ENCODE results near the gene KLF5.

KLF5 gene

GRCh38 chr13:73058064-73058313, 816 bp upstream of the KLF5 start:
- no peaks in the 10 kb centered on the region for H3K4me1 ChIP-seq (ENCODE audit: control insufficient read depth, insufficient read depth, low read length)

GRCh38 chr13:73058432-73058735, 421 bp upstream of the KLF5 start:
- H3K36me3 ChIP-seq (ENCODE audit: control insufficient read depth in 2 of 2, insufficient read depth in 1 of 2, low read length in 2 of 2): peaks cover 0 to 14% of the 10 kb centered on the region in 2 experiments; a peak in 1 of 3 replicates
- POLR2A ChIA-PET: interaction anchor here (0.6 to 2.8 kb wide), 11 partner anchors 9 to 330 kb away, joined by 3 to 17 read pairs (median 3); partner anchors contain the start of gene BORA
- H3K9me3 ChIP-seq (ENCODE audit: control insufficient read depth, insufficient read depth, low read depth, low read length): no peaks in the 10 kb centered on the region
- CTCF ChIA-PET: interaction anchor here (1.2 kb wide), 1 partner anchor 249 kb away, joined by 5 read pairs; no protein-coding TSS in a partner anchor
- H3K27ac ChIP-seq (ENCODE audit: extremely low read depth, low read depth, low read length): no peak overlapping the region; the same call in 1 of the 2 replicates
- peak overlapping the region; percentile 34 for H3K4me3 ChIP-seq (ENCODE audit: low read depth, low read length)
- no peaks in the 10 kb centered on the region for H3K4me1 ChIP-seq (ENCODE audit: control insufficient read depth, insufficient read depth, low read length)
- no peak for TF ChIP-seq KLF1 (tag by site-specific recombination; IDR thresholded peaks at IDR 0.05)
- no peak for TF ChIP-seq ZNF843 (tag by site-specific recombination; IDR thresholded peaks at IDR 0.05)
- TF ChIP-seq, protein P1, sequence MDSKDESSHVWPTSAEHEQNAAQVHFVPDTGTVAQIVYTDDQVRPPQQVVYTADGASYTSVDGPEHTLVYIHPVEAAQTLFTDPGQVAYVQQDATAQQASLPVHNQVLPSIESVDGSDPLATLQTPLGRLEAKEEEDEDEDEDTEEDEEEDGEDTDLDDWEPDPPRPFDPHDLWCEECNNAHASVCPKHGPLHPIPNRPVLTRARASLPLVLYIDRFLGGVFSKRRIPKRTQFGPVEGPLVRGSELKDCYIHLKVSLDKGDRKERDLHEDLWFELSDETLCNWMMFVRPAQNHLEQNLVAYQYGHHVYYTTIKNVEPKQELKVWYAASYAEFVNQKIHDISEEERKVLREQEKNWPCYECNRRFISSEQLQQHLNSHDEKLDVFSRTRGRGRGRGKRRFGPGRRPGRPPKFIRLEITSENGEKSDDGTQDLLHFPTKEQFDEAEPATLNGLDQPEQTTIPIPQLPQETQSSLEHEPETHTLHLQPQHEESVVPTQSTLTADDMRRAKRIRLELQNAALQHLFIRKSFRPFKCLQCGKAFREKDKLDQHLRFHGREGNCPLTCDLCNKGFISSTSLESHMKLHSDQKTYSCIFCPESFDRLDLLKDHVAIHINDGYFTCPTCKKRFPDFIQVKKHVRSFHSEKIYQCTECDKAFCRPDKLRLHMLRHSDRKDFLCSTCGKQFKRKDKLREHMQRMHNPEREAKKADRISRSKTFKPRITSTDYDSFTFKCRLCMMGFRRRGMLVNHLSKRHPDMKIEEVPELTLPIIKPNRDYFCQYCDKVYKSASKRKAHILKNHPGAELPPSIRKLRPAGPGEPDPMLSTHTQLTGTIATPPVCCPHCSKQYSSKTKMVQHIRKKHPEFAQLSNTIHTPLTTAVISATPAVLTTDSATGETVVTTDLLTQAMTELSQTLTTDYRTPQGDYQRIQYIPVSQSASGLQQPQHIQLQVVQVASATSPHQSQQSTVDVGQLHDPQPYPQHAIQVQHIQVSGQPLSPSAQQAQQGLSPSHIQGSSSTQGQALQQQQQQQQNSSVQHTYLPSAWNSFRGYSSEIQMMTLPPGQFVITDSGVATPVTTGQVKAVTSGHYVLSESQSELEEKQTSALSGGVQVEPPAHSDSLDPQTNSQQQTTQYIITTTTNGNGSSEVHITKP (tag by site-specific recombination; IDR thresholded peaks at IDR 0.05): peak; percentile 59
- TF ChIP-seq ZNF366 (tag by site-specific recombination; conservative IDR thresholded peaks at IDR 0.05): 0 out of 2 replicates have a peak, but pooled peaks have one; percentile 25
- no peak for TF ChIP-seq ZNF623 (tag by site-specific recombination; IDR thresholded peaks at IDR 0.05)
- TF ChIP-seq IKZF3 (tag by site-specific recombination; IDR thresholded peaks at IDR 0.05): peak; percentile 62
- peak; percentile 52 for TF ChIP-seq SETDB1 (IDR thresholded peaks at IDR 0.05; ENCODE audit: insufficient read length, low read length)
- TF ChIP-seq EGR2 (tag by site-specific recombination; IDR thresholded peaks at IDR 0.05; ENCODE audit: low read depth): peak; percentile 22; the same call in 1 of the 2 replicates
- TF ChIP-seq ZBTB1 (tag by site-specific recombination; IDR thresholded peaks at IDR 0.05): no peak
- TF ChIP-seq, protein P2, sequence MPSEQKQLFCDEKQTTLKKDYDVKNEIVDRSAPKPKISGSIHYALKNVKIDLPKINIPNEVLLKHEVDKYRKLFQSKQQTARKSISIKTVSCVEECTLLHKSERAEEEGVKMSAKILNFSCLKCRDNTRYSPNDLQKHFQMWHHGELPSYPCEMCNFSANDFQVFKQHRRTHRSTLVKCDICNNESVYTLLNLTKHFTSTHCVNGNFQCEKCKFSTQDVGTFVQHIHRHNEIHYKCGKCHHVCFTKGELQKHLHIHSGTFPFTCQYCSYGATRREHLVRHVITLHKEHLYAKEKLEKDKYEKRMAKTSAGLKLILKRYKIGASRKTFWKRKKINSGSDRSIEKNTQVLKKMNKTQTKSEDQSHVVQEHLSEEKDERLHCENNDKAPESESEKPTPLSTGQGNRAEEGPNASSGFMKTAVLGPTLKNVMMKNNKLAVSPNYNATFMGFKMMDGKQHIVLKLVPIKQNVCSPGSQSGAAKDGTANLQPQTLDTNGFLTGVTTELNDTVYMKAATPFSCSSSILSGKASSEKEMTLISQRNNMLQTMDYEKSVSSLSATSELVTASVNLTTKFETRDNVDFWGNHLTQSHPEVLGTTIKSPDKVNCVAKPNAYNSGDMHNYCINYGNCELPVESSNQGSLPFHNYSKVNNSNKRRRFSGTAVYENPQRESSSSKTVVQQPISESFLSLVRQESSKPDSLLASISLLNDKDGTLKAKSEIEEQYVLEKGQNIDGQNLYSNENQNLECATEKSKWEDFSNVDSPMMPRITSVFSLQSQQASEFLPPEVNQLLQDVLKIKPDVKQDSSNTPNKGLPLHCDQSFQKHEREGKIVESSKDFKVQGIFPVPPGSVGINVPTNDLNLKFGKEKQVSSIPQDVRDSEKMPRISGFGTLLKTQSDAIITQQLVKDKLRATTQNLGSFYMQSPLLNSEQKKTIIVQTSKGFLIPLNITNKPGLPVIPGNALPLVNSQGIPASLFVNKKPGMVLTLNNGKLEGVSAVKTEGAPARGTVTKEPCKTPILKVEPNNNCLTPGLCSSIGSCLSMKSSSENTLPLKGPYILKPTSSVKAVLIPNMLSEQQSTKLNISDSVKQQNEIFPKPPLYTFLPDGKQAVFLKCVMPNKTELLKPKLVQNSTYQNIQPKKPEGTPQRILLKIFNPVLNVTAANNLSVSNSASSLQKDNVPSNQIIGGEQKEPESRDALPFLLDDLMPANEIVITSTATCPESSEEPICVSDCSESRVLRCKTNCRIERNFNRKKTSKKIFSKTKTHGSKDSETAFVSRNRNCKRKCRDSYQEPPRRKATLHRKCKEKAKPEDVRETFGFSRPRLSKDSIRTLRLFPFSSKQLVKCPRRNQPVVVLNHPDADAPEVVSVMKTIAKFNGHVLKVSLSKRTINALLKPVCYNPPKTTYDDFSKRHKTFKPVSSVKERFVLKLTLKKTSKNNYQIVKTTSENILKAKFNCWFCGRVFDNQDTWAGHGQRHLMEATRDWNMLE (tag by site-specific recombination; conservative IDR thresholded peaks at IDR 0.05; ENCODE audit: low read depth): no peak
- TF ChIP-seq ZNF335 (tag by site-specific recombination; conservative IDR thresholded peaks at IDR 0.05): 0 out of 2 replicates have a peak, but pooled peaks have one; percentile 48
- TF ChIP-seq PRDM1 (tag by site-specific recombination; IDR thresholded peaks at IDR 0.05): no peak
- no peak for TF ChIP-seq ZNF626 (tag by site-specific recombination; IDR thresholded peaks at IDR 0.05)
- TF ChIP-seq, protein P3, sequence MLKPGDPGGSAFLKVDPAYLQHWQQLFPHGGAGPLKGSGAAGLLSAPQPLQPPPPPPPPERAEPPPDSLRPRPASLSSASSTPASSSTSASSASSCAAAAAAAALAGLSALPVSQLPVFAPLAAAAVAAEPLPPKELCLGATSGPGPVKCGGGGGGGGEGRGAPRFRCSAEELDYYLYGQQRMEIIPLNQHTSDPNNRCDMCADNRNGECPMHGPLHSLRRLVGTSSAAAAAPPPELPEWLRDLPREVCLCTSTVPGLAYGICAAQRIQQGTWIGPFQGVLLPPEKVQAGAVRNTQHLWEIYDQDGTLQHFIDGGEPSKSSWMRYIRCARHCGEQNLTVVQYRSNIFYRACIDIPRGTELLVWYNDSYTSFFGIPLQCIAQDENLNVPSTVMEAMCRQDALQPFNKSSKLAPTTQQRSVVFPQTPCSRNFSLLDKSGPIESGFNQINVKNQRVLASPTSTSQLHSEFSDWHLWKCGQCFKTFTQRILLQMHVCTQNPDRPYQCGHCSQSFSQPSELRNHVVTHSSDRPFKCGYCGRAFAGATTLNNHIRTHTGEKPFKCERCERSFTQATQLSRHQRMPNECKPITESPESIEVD (tag by site-specific recombination; IDR thresholded peaks at IDR 0.05): 0 out of 2 replicates have a peak, but pooled peaks have one; percentile 12
- TF ChIP-seq ZNF585B (tag by site-specific recombination; IDR thresholded peaks at IDR 0.05): no peak

More at GRCh38 chr13:73058064-73058313, 816 bp upstream of the KLF5 start:
- peaks cover 0 to 11% of the 10 kb centered on the region in 2 experiments; a peak in 1 of 3 replicates for H3K36me3 ChIP-seq (ENCODE audit: control insufficient read depth in 2 of 2, insufficient read depth in 1 of 2, low read length in 2 of 2)
- CTCF ChIA-PET: interaction anchor here (1.2 kb wide), 1 partner anchor 249 kb away, joined by 5 read pairs; no protein-coding TSS in a partner anchor
- POLR2A ChIA-PET: interaction anchor here (0.6 to 2.8 kb wide), 9 partner anchors 9 to 330 kb away, joined by 3 to 17 read pairs (median 3); partner anchors contain the start of gene BORA
- H3K27ac ChIP-seq (ENCODE audit: extremely low read depth, low read depth, low read length): no peak overlapping the region
- no peak overlapping the region for H3K4me3 ChIP-seq (ENCODE audit: low read depth, low read length)
- TF ChIP-seq, protein P3 (tag by site-specific recombination; IDR thresholded peaks at IDR 0.05): no peak
- TF ChIP-seq, protein P4, sequence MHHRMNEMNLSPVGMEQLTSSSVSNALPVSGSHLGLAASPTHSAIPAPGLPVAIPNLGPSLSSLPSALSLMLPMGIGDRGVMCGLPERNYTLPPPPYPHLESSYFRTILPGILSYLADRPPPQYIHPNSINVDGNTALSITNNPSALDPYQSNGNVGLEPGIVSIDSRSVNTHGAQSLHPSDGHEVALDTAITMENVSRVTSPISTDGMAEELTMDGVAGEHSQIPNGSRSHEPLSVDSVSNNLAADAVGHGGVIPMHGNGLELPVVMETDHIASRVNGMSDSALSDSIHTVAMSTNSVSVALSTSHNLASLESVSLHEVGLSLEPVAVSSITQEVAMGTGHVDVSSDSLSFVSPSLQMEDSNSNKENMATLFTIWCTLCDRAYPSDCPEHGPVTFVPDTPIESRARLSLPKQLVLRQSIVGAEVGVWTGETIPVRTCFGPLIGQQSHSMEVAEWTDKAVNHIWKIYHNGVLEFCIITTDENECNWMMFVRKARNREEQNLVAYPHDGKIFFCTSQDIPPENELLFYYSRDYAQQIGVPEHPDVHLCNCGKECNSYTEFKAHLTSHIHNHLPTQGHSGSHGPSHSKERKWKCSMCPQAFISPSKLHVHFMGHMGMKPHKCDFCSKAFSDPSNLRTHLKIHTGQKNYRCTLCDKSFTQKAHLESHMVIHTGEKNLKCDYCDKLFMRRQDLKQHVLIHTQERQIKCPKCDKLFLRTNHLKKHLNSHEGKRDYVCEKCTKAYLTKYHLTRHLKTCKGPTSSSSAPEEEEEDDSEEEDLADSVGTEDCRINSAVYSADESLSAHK (tag by site-specific recombination; IDR thresholded peaks at IDR 0.05): no peak
- TF ChIP-seq ZIC2 (tag by site-specific recombination; IDR thresholded peaks at IDR 0.05): no peak
- no peak for TF ChIP-seq ZBTB8A (tag by site-specific recombination; IDR thresholded peaks at IDR 0.05)
- TF ChIP-seq IKZF3 (tag by site-specific recombination; IDR thresholded peaks at IDR 0.05): no peak
- no peak for TF ChIP-seq ZNF792 (tag by site-specific recombination; IDR thresholded peaks at IDR 0.05)
- H3K9me3 ChIP-seq (ENCODE audit: control insufficient read depth, insufficient read depth, low read depth, low read length): no peaks in the 10 kb centered on the region
